GM10266 (cell line): ENCODE results near the gene ADRA1B.

ENCODE experiments used
- DNase-seq: peaks from one replicate; pipeline ENCODE4 v3.0.0; 2012; ENCODE audit errors: extremely low spot score
- CTCF ChIP-seq: IDR thresholded peaks from 2 replicates; pipeline ENCODE4 v1.5.1; 2012; ENCODE audit warnings: mild to moderate bottlenecking, low read depth; ENCODE audit not compliant: control insufficient read depth, insufficient read depth; ENCODE audit errors: missing control alignments

ADRA1B gene

GRCh38 chr5:159901308-159901707, 15.0 kb upstream of the ADRA1B start:
- no peak for DNase-seq
- no peak for TF ChIP-seq CTCF

- no peak for TF ChIP-seq CTCF
- no peak for DNase-seq
Observed at GRCh38 chr5:159901772-159902171, 14.5 kb upstream of the ADRA1B start.

GRCh38 chr5:159902444-159903121, 13.7 kb upstream of the ADRA1B start:
- TF ChIP-seq CTCF, result no peak
- DNase-seq, result no peak

- no peak for DNase-seq
- no peak for TF ChIP-seq CTCF
Observed at GRCh38 chr5:159903131-159903530, 13.2 kb upstream of the ADRA1B start.

GRCh38 chr5:159904874-159905273, 11.4 kb upstream of the ADRA1B start:
- TF ChIP-seq CTCF, result no peak
- no peak for DNase-seq

GRCh38 chr5:159905496-159905895, 10.8 kb upstream of the ADRA1B start:
- TF ChIP-seq CTCF, result no peak
- DNase-seq, result no peak

- DNase-seq, result no peak
- TF ChIP-seq CTCF, result no peak
Observed at GRCh38 chr5:159906463-159906862, 9.8 kb upstream of the ADRA1B start.
